ENCODE results near the gene PDXK.

The PDXK gene

DNA sequence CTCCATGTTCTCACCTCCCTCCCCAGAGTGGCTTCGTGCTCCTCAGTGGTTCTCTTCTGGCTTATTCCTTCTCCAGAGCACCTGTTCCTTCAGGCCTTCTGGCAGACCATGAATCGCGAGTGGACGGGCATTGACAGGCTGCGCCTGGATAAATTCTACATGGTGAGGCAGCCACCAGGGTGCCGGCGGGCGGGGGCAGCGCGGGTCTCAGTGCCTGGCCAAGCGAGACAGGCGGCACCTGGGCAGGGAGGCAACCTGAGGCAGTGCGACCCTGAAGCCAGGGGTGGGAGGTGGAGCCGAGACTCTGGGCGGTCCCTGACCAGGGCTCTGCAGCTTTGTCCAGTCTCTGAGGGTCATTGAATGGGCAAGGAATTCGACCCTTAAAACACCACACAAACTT, 74.3 kb downstream of the PDXK start:
- no peak for DNase-seq (ENCODE audit: low read depth)
- no peak for TF ChIP-seq CTCF (IDR thresholded peaks at IDR 0.05; ENCODE audit: low read depth, low read length, missing control alignments)
- no peak overlapping the region for H3K4me3 ChIP-seq (ENCODE audit: low read depth, low read length)

DNA sequence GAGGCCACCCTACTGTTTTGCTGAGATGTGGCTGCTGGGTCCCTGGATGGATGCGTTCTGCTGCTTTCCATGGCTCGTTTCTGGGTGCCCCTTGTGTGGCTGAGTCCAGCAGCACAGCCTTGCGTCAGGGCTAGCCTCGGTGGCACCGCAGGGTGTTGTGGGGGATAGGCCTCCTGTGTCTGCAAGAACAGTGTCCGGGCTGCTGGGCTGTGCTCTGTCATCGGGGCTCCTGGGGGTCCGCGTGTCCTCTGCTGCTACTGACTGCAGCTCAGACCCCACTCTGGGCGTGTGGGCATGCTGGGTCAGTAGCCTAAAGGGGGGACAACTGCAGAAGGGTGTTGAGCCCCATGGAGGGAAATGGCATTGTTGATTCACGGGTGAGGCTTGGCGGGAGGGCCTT, 75.4 kb downstream of the PDXK start:
- H3K4me3 ChIP-seq (ENCODE audit: low read depth, low read length), result no peak overlapping the region
- DNase-seq (ENCODE audit: low read depth), result no peak
- no peak for TF ChIP-seq CTCF (IDR thresholded peaks at IDR 0.05; ENCODE audit: low read depth, low read length, missing control alignments)

- no peak overlapping the region for H3K4me3 ChIP-seq (ENCODE audit: low read depth, low read length)
- no peak for DNase-seq (ENCODE audit: low read depth)
- TF ChIP-seq CTCF (IDR thresholded peaks at IDR 0.05; ENCODE audit: low read depth, low read length, missing control alignments), result no peak
Measured at GRCh38 chr21:43794857-43795256, 75.9 kb downstream of the PDXK start.

GRCh38 chr21:43797415-43797814, 78.5 kb downstream of the PDXK start:
- DNase-seq (ENCODE audit: low read depth), result no peak
- TF ChIP-seq CTCF (IDR thresholded peaks at IDR 0.05; ENCODE audit: low read depth, low read length, missing control alignments), result no peak
- no peak overlapping the region for H3K4me3 ChIP-seq (ENCODE audit: low read depth, low read length)

GRCh38 chr21:43797925-43798715, 79.2 kb downstream of the PDXK start:
- no peak overlapping the region for H3K4me3 ChIP-seq (ENCODE audit: low read depth, low read length)
- no peak for TF ChIP-seq CTCF (IDR thresholded peaks at IDR 0.05; ENCODE audit: low read depth, low read length, missing control alignments)
- no peak for DNase-seq (ENCODE audit: low read depth)

DNA sequence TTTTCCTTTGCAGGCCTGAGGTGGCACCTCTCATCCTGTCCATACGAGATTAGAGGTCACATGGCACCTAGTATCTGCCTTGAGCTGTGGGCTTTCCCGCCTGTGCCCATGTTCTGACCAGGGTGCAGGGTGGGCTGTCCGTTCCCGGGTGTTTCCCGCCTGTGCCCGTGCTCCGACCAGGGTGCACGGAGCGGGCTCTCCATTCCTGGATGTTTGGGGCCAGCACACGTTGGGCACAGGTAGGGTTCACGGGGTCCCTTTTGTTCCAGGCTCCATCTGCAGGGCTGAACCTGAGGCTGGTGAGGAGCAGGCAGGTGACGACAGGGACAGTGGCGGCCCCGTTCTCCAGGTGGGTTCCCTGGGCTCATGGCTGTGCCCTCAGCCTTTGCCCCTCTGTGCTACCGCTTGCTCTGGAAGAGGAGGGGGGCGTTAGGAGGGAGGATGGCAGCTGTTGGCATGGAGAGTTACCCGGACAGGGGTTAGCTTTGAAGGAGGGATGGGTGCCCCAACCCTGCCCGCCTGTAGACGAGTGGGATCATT, 80.4 kb downstream of the PDXK start:
- TF ChIP-seq CTCF (IDR thresholded peaks at IDR 0.05; ENCODE audit: low read depth, low read length, missing control alignments), result no peak
- no peak overlapping the region for H3K4me3 ChIP-seq (ENCODE audit: low read depth, low read length)
- DNase-seq (ENCODE audit: low read depth), result no peak

- no peak for TF ChIP-seq CTCF (IDR thresholded peaks at IDR 0.05; ENCODE audit: low read depth, low read length, missing control alignments)
- no peak for DNase-seq (ENCODE audit: low read depth)
- H3K4me3 ChIP-seq (ENCODE audit: low read depth, low read length), result no peak overlapping the region
Measured at GRCh38 chr21:43800124-43800523, 81.2 kb downstream of the PDXK start.

All from GM12864 (cell line).